HG03565 (cell line): Measurements from ENCODE around the gene ZNF587B.
"Not testable (repeated sequence)": the region's sequence is repeated elsewhere in the genome, so short reads cannot be mapped to it uniquely, and the experiment has no call there.

ENCODE experiments used
- ATAC-seq: cut with Tn5 transposase; IDR thresholded peaks from one replicate; pipeline ENCODE4 v1.9.1; 2021; ENCODE audit warnings: mild to moderate bottlenecking, moderate library complexity; ENCODE audit not compliant: unreplicated experiment

ZNF587B gene

GRCh38 chr19:57869655-57870054, 39.6 kb downstream of the ZNF587B start:
- ATAC-seq: not testable (repeated sequence)

GRCh38 chr19:57870225-57870624, 40.1 kb downstream of the ZNF587B start:
- ATAC-seq: no peak

GRCh38 chr19:57872450-57872849, 42.4 kb downstream of the ZNF587B start:
- no peak for ATAC-seq

GRCh38 chr19:57873883-57874799, 44.0 kb downstream of the ZNF587B start:
- not testable (repeated sequence) for ATAC-seq

GRCh38 chr19:57886046-57886445, 55.9 kb downstream of the ZNF587B start:
- ATAC-seq: no peak

- no peak for ATAC-seq
Measured at GRCh38 chr19:57887195-57887941, 57.3 kb downstream of the ZNF587B start.

- peak; percentile 2 for ATAC-seq
Measured at GRCh38 chr19:57888107-57888559, 58.0 kb downstream of the ZNF587B start.

- ATAC-seq: peak; percentile 61
Measured at GRCh38 chr19:57888560-57889231, 58.6 kb downstream of the ZNF587B start, which contains the start of gene ZNF814. TSS of gene ZNF814 (minus strand) at chr19:57889037. CDS start at chr19:57888802, 235 bp downstream.

GRCh38 chr19:57890706-57891105, 60.6 kb downstream of the ZNF587B start:
- not testable (repeated sequence) for ATAC-seq
